Middle frontal gyrus (tissue), 1 donor: ENCODE data around the gene HDAC10.
A peak's percentile ranks its signal among the peaks of the same experiment; 100 is the strongest.
"Not testable (repeated sequence)": the region's sequence is repeated elsewhere in the genome, so short reads cannot be mapped to it uniquely, and the experiment has no call there.

Source experiments
- DNase-seq: peaks from one replicate; pipeline ENCODE4 v3.0.0-alpha.2; 2015; ENCODE audit warnings: low spot score; ENCODE audit errors: extremely low spot score

HDAC10 gene

GRCh38 chr22:50218153-50218995 lies 32.7 kb downstream of the HDAC10 start:
- DNase-seq = no peak

- DNase-seq = no peak
Measured at GRCh38 chr22:50217543-50218152, 33.4 kb downstream of the HDAC10 start.

- no peak for DNase-seq
Measured at GRCh38 chr22:50216684-50217520, 34.2 kb downstream of the HDAC10 start.

GRCh38 chr22:50216055-50216683 lies 34.9 kb downstream of the HDAC10 start:
- DNase-seq = no peak

GRCh38 chr22:50215297-50216054 lies 35.6 kb downstream of the HDAC10 start:
- DNase-seq = no peak

- DNase-seq = no peak
Measured at GRCh38 chr22:50213263-50213662, 37.8 kb downstream of the HDAC10 start.

GRCh38 chr22:50211147-50211546 lies 39.9 kb downstream of the HDAC10 start:
- DNase-seq = no peak

GRCh38 chr22:50210378-50211139 lies 40.5 kb downstream of the HDAC10 start:
- no peak for DNase-seq

- DNase-seq = peak; percentile 54
Measured at GRCh38 chr22:50209893-50210292, 41.2 kb downstream of the HDAC10 start.

- DNase-seq = no peak
Measured at GRCh38 chr22:50208939-50209892, 41.8 kb downstream of the HDAC10 start.

- DNase-seq = no peak
Measured at GRCh38 chr22:50208430-50208938, 42.6 kb downstream of the HDAC10 start.

GRCh38 chr22:50207383-50208140 lies 43.5 kb downstream of the HDAC10 start:
- DNase-seq = no peak

- DNase-seq = no peak
Measured at GRCh38 chr22:50206599-50206998, 44.5 kb downstream of the HDAC10 start.

GRCh38 chr22:50205781-50206569 lies 45.1 kb downstream of the HDAC10 start:
- no peak for DNase-seq

GRCh38 chr22:50204998-50205397 lies 46.1 kb downstream of the HDAC10 start:
- DNase-seq = not testable (repeated sequence)

- DNase-seq = no peak
Measured at GRCh38 chr22:50204571-50204970, 46.5 kb downstream of the HDAC10 start.

- DNase-seq = no peak
Measured at GRCh38 chr22:50203288-50203687, 47.8 kb downstream of the HDAC10 start.
